Measurements from ENCODE around the gene IL6. TPM values are rescaled to one million over a fixed set of nuclear protein-coding genes. Genes with fewer than 3 reads are reported as not detected.
"Not testable (repeated sequence)": the region's sequence is repeated elsewhere in the genome, so short reads cannot be mapped to it uniquely, and the experiment has no call there.

Gene IL6
- total RNA-seq, result 36.0 TPM

GRCh38 chr7:22726907-22727713 lies at the start of gene IL6:
TSS of gene IL6 (plus strand) at chr7:22727200. CDS start at chr7:22727263, 63 bp downstream.
- peaks cover 7% of the 10 kb centered on the region for H3K27me3 ChIP-seq (ENCODE audit: insufficient read depth, low read length)
- H3K4me1 ChIP-seq (ENCODE audit: insufficient read depth, low read length), result peaks cover 61% of the 10 kb centered on the region
- H3K4me3 ChIP-seq (ENCODE audit: low read length), result peak within 1 kb of the TSS; percentile 24
- H3K9me3 ChIP-seq (ENCODE audit: low read depth, low read length), result no peaks in the 10 kb centered on the region

GRCh38 chr7:22677263-22677662 lies 49.7 kb upstream of the IL6 start:
- H3K27me3 ChIP-seq (ENCODE audit: insufficient read depth, low read length); H3K9me3 ChIP-seq (ENCODE audit: low read depth, low read length); H3K4me3 ChIP-seq (ENCODE audit: low read length): not testable (repeated sequence)
- H3K4me1 ChIP-seq (ENCODE audit: insufficient read depth, low read length), result peaks cover 72% of the 10 kb centered on the region

GRCh38 chr7:22677680-22678079 lies 49.3 kb upstream of the IL6 start:
- Histone ChIP-seq H3K9me3 (ENCODE audit: low read depth, low read length) (no peaks in the 10 kb centered on the region), H3K4me3 (ENCODE audit: low read length) (no peak overlapping the region), H3K4me1 (ENCODE audit: insufficient read depth, low read length) (peaks cover 74% of the 10 kb centered on the region), H3K27me3 (ENCODE audit: insufficient read depth, low read length) (no peaks in the 10 kb centered on the region)

- Histone ChIP-seq H3K9me3 (ENCODE audit: low read depth, low read length) (no peaks in the 10 kb centered on the region), H3K4me1 (ENCODE audit: insufficient read depth, low read length) (peaks cover 57% of the 10 kb centered on the region), H3K27me3 (ENCODE audit: insufficient read depth, low read length) (no peaks in the 10 kb centered on the region), H3K4me3 (ENCODE audit: low read length) (no peak overlapping the region)
Observed at GRCh38 chr7:22680482-22680911, 46.5 kb upstream of the IL6 start.

GRCh38 chr7:22681312-22681711 lies 45.7 kb upstream of the IL6 start:
- H3K4me1 ChIP-seq (ENCODE audit: insufficient read depth, low read length), result peaks cover 49% of the 10 kb centered on the region

GRCh38 chr7:22681852-22682657 lies 44.9 kb upstream of the IL6 start:
- H3K4me3 ChIP-seq (ENCODE audit: low read length), result no peak overlapping the region
- H3K4me1 ChIP-seq (ENCODE audit: insufficient read depth, low read length), result peaks cover 45% of the 10 kb centered on the region
- no peaks in the 10 kb centered on the region for H3K27me3 ChIP-seq (ENCODE audit: insufficient read depth, low read length)
- no peaks in the 10 kb centered on the region for H3K9me3 ChIP-seq (ENCODE audit: low read depth, low read length)

More at GRCh38 chr7:22681312-22681711, 45.7 kb upstream of the IL6 start:
- Histone ChIP-seq H3K9me3 (ENCODE audit: low read depth, low read length) (no peaks in the 10 kb centered on the region), H3K4me3 (ENCODE audit: low read length) (no peak overlapping the region), H3K27me3 (ENCODE audit: insufficient read depth, low read length) (no peaks in the 10 kb centered on the region)

- Histone ChIP-seq H3K27me3 (ENCODE audit: insufficient read depth, low read length) (no peaks in the 10 kb centered on the region), H3K4me3 (ENCODE audit: low read length) (no peak overlapping the region), H3K9me3 (ENCODE audit: low read depth, low read length) (no peaks in the 10 kb centered on the region), H3K4me1 (ENCODE audit: insufficient read depth, low read length) (peaks cover 34% of the 10 kb centered on the region)
Observed at GRCh38 chr7:22683379-22683778, 43.6 kb upstream of the IL6 start.

- H3K4me1 ChIP-seq (ENCODE audit: insufficient read depth, low read length), result peaks cover 13% of the 10 kb centered on the region
- H3K27me3 ChIP-seq (ENCODE audit: insufficient read depth, low read length), result no peaks in the 10 kb centered on the region
- no peaks in the 10 kb centered on the region for H3K9me3 ChIP-seq (ENCODE audit: low read depth, low read length)
- no peak overlapping the region for H3K4me3 ChIP-seq (ENCODE audit: low read length)
Observed at GRCh38 chr7:22686620-22687019, 40.4 kb upstream of the IL6 start.

- H3K9me3 ChIP-seq (ENCODE audit: low read depth, low read length), result no peaks in the 10 kb centered on the region
- no peak overlapping the region for H3K4me3 ChIP-seq (ENCODE audit: low read length)
- no peaks in the 10 kb centered on the region for H3K27me3 ChIP-seq (ENCODE audit: insufficient read depth, low read length)
- peaks cover 4% of the 10 kb centered on the region for H3K4me1 ChIP-seq (ENCODE audit: insufficient read depth, low read length)
Observed at GRCh38 chr7:22688084-22688483, 38.9 kb upstream of the IL6 start.

- not testable (repeated sequence) for H3K27me3 ChIP-seq (ENCODE audit: insufficient read depth, low read length); H3K4me1 ChIP-seq (ENCODE audit: insufficient read depth, low read length)
Observed at GRCh38 chr7:22688934-22689333, 38.1 kb upstream of the IL6 start.

GRCh38 chr7:22694597-22695207 lies 32.3 kb upstream of the IL6 start:
- no peaks in the 10 kb centered on the region for H3K27me3 ChIP-seq (ENCODE audit: insufficient read depth, low read length)
- H3K4me3 ChIP-seq (ENCODE audit: low read length), result no peak overlapping the region
- peaks cover 41% of the 10 kb centered on the region for H3K4me1 ChIP-seq (ENCODE audit: insufficient read depth, low read length)
- no peaks in the 10 kb centered on the region for H3K9me3 ChIP-seq (ENCODE audit: low read depth, low read length)

More at GRCh38 chr7:22688934-22689333, 38.1 kb upstream of the IL6 start:
- H3K4me3 ChIP-seq (ENCODE audit: low read length); H3K9me3 ChIP-seq (ENCODE audit: low read depth, low read length): not testable (repeated sequence)

GRCh38 chr7:22695476-22696132 lies 31.4 kb upstream of the IL6 start:
- Histone ChIP-seq H3K4me3 (ENCODE audit: low read length) (no peak overlapping the region), H3K4me1 (ENCODE audit: insufficient read depth, low read length) (peaks cover 50% of the 10 kb centered on the region), H3K27me3 (ENCODE audit: insufficient read depth, low read length) (no peaks in the 10 kb centered on the region), H3K9me3 (ENCODE audit: low read depth, low read length) (no peaks in the 10 kb centered on the region)

- Histone ChIP-seq H3K4me1 (ENCODE audit: insufficient read depth, low read length) (peaks cover 61% of the 10 kb centered on the region), H3K4me3 (ENCODE audit: low read length) (no peak overlapping the region), H3K9me3 (ENCODE audit: low read depth, low read length) (no peaks in the 10 kb centered on the region), H3K27me3 (ENCODE audit: insufficient read depth, low read length) (no peaks in the 10 kb centered on the region)
Observed at GRCh38 chr7:22696541-22697228, 30.3 kb upstream of the IL6 start.

- Histone ChIP-seq H3K27me3 (ENCODE audit: insufficient read depth, low read length) (no peaks in the 10 kb centered on the region), H3K9me3 (ENCODE audit: low read depth, low read length) (no peaks in the 10 kb centered on the region), H3K4me1 (ENCODE audit: insufficient read depth, low read length) (peaks cover 68% of the 10 kb centered on the region), H3K4me3 (ENCODE audit: low read length) (no peak overlapping the region)
Observed at GRCh38 chr7:22697322-22697859, 29.6 kb upstream of the IL6 start.
